HG03095 (cell line): ENCODE data around the gene CRYGA.
A peak's percentile ranks its signal among the peaks of the same experiment; 100 is the strongest.

ENCODE experiments used
- ATAC-seq: cut with Tn5 transposase; IDR thresholded peaks from one replicate; pipeline ENCODE4 v1.9.1; 2021; ENCODE audit warnings: moderate library complexity; ENCODE audit not compliant: unreplicated experiment

CRYGA gene, protein sequence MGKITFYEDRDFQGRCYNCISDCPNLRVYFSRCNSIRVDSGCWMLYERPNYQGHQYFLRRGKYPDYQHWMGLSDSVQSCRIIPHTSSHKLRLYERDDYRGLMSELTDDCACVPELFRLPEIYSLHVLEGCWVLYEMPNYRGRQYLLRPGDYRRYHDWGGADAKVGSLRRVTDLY

DNA sequence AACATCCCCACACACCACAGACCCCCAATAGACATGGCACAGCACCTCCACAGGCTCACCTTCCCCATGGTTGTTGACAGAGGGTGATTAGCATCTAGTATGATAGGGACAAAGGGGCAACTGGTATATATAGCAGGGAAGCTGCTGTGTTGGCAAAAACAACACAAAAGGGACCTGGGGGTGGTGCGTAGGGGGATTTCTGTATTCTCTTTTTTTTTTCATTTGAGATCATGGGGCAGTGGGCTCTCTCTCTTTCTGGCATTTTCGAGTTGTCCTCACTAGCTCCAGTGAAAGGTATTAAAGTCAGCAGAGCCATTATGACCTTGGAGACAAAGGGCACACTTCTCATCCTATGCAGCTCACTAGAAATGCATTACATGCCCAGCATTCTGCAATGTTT lies at the start of gene CRYGA:
Gene CRYGA (minus strand): TSS at position 101 of the 400 bp plus-strand sequence. CDS start 33 bp downstream, at position 68.
- ATAC-seq = no peak

DNA sequence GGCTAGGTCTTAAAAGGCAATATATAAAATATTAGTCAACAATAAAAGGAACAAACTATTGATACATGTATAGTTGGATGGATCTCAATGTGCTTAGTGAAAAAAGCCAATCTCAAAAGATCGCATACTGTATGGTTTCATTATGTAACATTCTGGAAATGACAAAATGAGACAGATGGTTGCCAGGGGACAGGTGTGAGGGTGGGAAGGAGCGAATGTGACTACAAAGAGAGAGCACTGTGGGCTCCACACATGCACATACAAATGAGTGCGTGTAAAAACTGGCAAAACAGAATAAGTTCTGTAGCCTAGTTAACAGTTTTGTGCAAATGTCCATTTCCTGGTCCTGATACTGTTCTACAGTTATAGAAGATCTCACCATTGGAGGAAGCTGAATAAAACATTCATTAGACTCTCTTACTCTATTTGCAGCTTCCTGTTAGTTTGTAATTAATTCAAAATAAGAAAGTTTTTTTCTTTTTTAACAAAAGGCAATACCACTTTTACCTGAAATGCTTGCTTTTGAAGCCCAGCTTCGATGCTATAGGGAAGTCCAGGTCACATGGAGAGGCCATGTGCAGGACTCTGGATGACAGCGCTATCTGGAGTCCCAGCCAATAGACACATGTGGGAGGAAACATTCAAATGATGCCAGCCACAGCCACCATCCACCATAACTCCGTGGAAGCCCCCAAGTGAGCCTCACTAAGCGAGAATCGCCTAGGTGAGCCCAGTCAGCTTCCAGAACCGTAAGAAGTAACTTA lies 47.5 kb upstream of the CRYGA start:
- ATAC-seq = no peak

DNA sequence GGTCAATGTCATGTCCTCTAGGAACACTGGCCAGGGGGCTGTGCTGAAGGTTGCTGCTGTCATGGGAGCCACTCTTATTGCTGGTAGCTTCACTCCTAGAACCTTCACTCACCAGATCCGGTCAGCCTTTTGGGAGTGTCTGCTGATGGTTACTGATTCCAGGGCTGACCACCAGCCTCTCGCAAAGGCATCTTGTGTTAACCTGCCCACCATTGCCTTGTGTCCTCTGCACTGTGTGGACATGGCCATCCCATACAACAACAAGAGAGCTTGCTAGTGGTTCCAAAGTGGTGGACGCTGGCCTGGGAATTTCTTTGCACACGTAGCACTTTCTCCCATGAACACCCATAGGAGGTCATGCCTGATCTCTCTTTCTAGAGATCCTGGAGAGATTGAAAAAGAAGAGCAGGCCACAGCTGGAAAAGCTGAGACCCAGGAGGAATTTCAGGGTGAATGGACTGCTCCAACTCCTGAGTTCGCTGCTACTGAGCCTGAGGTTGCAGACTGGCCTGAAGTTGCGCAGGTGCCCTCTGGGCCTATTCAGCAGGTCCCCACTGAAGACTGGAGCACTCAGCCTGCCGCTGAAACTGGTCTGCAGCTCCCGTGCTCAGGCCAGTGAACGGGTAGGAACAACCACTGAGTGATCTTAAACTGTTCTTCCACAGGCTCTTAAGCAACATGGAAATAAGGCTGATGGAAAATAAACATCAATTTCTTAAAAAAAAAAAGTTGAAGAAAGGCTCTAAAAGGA lies 45.1 kb upstream of the CRYGA start:
- no peak for ATAC-seq

DNA sequence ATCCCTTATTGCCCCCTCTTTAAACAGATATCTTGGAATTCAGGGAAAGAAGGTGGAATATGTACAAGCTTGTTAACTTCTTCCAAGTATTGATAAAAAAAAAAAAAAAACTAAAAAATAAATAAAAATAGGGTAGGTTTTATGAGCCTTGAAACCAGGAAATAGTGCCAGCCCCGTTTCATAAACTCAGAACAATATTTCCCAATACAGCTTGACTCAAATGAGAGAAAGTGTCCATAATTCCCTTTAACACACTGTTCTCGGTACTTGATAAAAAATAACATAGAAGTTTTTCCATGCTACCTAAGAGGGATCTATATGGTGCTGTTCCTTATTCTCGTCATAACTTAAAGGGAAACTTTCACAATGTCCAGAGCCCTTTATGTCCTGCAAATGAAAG lies 44.4 kb upstream of the CRYGA start:
- no peak for ATAC-seq

DNA sequence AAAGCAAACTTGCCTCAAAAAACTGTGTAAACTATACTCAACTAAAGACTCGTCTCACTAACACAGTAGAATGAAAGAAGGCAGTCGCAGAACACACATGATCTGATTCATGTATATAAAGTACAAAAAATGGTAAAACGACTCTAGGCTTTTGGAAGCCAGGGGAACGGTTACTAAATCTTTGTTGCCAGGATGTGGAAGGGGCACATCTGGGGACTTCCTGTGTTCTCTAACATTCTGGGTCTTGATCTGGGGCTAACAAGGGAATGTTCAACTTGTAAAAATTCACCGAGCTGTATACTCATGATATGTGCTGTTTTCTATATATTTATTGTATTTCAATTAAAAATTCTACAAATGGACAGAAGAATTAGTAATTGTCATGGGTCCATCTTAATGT lies 40.8 kb upstream of the CRYGA start:
- no peak for ATAC-seq

DNA sequence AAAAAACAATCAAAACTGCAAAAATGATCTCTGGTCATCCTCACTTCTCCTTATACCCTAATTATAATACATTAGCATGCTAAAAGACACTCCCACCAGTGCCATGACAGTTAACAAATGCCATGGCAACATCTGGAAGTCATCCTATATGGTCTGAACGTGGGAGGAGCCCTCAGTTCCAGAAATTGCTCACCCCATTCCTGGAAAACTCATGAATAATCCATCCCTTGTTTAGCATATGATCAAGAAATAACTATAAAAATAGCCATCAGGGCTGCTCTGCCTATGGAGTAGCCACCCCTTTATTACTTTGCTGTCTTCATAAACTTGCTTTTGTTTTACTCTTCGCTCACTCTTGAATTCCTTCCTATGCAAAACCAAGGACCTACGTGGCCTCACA lies 32.1 kb upstream of the CRYGA start:
- no peak for ATAC-seq

DNA sequence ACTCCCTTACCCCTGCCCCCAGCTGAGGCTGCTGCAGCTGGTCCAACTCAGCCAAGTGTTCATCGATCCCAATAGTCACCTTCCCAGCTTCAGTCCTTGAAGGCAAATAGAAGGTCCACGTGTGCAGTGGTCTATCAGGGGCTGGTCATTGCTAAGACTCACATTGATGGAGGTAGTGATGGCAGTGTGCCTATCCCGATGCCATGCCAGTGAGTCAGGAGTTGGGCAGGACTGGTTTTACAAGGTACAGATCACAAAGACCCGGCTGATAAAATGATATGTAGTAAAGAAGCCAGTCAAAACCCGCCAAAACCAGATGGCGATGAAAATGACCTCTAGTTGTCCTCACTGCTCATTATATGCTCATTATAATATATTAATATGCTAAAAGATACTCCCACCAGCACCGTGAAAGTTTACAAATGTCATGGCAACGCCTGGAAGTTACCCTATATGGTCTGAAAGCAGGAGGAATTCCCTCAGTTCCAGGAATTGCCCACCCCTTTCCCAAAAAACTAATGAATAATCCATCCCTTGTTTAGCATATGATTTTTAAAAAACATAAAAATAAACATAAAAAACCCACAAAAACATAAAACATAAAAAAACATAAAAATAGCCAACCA lies 29.3 kb upstream of the CRYGA start:
- ATAC-seq = no peak

DNA sequence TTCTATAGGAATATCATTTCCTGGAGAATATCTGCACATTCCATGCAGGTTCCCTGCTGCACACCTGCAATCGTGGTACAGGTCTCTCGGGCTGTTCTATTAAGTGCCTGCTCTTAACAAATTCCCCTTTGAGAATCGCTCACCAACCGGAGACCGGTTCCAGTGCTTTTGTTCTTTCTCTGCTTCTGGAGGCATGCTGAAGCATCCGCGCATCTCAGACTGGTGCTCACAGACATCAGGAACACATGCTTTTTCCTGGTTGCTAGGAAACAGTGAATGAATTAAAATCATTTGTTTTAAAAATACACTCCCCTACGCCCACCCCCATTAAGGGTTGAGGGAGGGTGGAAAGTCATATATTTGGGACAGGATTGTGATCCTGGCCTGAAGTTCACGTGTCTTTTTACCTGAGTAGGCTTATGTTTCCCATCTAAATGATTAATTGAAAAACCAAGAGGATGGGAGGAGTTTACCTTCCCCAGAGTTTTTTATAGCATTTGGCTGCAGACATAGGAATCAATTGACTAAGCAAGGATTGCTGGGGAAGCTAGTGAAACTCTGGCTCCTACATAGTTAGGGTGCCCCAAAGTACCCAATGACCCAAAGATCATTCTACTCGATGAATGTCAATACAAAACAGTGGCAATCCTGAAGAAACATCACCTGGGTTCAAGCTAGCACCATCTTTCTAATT lies 26.6 kb upstream of the CRYGA start, which contains the start of gene C2orf80:
Gene C2orf80 (minus strand): TSS at position 221 of the 694 bp plus-strand sequence. CDS start 3,044 bp downstream, outside the sequence.
- ATAC-seq = no peak

DNA sequence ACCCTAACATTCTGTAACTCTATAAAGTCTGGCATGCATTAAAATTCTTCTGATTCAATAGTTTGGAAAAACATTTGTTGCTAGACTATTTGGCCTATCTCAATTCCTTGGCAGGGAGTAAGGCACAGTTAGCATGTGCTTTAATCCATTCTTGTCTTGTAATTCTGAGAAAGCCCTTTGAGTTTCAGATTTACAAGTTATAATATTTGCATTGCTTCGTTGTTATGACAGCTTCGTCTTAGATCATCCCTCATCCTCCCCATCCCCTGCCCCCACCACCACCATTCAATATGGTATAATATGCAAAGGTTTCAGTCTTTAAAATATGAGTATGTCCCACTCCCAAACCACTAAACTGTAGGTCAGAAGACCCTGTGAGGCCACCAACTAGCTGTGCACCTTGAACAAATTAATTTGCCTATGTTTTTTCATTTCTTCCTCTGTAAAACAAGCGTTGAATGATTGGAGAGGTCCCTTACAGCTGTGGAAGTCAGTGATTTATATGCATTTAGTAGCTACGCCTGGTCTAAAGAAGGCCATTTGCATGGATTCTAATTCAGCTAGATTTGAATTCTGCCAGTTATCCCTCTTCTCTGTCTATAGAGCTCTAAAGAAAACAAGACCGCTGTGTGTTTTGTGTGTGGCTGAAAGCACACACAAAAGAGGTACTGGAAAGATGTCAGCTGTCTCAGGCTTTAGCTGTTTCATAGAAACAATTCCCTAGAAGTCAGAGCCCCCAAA lies 25.9 kb upstream of the CRYGA start:
- no peak for ATAC-seq

DNA sequence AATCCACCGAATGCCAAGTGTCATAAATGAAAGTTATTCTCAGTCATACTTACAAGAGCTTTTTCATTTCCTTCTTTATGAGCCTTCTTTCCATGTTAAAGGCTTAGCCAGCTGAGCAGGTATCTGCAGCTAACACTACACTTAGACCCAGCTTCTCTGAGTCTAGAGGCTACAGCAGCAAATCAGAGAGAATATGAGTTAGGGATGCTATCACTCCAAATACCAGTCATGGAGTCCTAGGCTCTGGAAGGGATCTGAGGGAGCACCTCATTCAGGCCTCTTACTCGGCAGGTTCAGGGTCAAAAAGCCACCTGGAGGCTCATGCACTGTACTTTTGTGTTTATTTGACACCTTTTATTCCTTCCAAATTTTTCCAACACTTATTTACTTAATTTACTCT lies 23.5 kb upstream of the CRYGA start:
- ATAC-seq = no peak

DNA sequence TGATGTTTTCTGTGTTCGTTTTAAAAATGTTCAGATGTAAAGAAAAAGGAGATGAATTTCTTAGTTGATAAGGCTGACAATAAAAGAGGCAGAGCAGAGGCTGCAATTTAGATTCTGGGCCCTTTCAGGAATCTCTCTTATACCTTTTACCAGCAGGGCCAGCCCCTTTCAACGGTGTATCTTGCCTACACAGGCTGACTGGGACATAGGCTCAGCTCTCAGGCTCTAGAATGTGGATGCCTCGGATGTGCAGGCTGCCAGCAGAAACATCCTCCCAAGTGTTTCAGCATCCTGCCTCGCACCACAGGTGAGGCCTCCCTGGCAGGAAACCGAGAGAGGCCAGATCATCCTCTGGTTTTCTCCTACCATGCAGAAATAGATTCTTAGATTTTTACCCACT lies 23.1 kb upstream of the CRYGA start:
- ATAC-seq = no peak

DNA sequence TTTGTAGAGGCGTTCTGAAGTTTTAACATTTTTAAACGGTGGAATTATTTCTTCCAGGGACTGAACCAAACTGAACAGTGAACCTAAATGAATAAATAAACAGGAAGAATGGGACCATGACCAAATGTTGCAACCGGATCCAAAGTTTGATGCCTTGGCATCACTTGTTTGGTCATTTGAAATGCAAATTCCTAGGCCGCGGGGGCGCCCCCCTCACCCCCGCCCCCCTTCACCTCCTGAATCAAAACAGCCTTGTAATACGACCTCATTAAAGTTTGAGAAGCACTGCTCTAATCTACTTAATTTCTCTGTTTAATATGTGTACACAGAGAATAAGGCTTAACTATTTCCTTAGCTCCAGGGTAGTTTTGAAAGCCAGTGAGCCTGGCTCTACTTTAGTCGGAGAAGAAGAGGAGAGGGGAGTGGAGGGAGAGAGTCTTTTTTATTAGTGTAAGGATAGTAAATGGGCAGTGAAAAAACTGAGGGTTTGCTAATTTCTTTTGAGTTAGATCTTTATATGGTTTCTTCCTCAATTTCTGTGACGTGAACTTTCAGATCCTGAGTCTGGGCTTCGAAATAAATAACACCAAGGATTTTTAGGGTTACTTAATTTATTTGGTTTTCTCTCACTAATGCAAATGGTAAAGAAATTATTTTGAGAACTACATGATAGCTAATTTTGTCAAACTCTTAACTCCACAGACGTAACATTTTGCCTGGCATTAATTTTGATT lies 20.8 kb upstream of the CRYGA start:
- ATAC-seq = no peak

DNA sequence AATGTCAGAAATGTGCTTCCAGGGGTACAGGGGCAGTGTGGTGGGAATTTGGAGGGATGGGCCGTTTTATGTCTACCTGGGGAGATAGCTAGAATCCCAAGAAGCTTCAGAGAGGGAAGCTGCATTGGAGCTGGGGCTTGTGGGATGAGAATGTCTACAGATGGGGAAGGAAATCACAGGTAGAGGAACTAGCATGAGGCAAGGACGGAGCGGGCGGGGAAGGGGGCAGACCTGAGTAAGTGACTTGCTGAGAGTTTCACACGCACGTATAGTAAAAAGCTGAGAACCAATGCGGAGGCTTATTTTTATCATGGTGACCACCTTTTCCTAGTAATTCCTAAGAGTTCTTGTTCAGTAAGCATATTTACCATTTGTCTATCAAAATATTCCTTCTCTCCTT lies 20.1 kb upstream of the CRYGA start:
- ATAC-seq = no peak

DNA sequence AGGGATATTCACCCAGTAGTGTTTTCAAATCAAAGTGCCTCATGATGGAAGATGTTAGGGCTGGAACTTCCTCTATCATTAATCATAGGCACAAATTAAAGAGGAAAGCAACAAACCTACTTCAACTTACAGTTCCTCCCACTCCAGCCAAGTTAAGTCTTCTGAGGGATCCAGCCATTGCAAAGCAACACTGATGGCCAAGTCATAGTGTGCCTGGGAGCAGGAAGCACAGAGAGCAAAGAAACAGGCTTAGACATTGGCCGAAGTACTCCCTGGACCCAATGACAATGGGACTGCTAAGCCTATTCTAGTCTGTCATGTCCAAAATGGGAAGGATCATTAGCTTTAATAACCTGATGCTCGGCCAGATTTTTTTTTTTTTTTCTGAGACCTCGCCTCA lies 19.4 kb upstream of the CRYGA start:
- no peak for ATAC-seq

DNA sequence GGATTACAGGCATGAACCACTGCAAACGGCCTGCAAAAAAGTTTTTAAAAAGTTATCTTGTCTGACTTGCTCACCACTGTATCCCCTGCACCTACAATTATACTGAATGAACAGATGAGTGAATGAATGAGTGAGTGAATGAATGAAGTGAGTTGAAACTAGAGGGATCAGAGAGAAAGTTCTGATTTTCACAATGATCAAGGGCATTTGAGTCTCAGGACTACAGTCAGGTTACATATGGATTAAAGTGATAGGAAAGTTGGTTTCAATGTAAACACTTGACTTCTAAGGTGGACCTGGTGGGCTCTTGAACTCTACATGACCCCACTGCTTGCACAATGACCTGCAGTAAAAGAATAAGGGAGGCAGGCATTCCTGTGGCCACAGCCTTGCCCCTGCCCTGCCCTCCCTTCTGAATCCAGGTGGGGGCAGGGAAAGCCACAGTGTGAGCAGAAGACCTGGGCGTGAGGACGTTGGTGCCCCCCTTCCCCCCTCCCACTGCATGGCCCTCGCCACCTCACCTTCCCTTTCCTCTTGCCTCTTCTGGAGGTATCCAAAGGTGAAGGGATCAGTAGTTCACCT lies 15.7 kb upstream of the CRYGA start:
- no peak for ATAC-seq

DNA sequence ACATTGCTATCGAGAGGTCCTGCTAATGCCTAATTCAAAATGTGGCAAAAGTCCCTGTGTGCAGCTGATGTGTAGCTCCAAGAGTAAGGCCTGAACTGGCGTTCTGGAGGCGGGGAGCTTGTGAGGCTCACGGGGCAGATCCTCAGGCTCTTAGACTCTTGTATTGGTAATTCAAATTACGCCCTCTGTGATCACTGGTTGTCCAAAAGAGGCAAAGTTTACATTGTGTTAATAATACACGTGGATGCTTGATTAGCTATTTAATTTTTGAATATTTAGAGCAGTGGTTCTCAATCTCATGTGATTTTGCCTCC lies 12.4 kb upstream of the CRYGA start:
- no peak for ATAC-seq

DNA sequence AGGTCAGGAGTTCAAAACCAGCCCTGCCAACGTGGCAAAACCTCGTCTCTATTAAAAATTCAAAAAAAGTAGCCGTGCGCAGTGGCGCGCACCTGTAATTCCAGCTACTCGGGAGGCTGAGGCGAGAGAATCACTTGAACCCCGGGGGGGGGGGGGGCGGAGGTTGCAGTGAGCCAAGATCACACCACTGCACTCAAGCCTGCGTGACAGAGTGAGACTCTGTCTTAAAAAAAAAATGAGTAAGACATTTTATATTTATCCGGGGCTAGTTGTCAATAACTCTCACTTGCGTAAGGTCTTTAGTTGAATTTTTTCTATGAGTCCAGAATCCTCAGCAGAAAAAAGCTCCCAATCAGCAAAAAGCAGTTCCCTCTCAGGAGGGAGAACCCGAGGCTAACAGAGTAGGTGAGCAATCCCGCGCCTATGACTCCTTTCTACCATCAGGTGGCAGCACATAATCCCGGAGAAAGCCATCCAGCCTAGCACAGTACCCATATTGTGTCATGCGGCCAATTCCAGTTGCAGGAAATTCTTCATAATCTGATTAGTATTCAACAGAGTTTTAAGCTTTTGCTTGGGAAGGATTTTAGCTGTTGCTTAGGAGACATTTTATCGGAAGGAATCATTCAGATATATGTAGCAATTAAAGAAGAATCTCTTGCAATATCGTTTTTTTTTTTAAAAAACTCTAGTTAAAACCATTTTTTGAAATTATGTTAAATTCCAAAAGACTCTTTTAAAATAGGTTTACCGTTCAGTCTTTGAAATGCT lies 11.9 kb upstream of the CRYGA start:
- ATAC-seq = peak; percentile 98

DNA sequence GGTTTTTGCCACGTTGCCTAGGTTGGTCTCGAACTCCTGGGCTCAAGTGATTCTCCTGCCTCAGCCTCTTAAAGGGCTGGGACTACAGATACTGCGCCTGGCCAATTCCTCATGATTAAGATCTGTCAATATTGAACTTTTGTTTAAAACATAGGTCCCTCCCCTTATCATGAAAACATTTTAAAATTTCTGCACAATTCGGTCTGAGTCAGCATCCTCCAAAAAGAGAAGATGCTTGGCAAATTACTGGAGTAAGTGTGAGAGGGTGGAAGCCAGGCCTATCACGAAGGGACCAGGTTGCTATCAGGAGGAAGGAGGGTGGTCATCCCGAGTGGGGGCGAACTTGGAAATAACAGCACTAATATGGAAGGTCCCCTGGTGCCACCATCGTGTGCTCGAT lies 10.8 kb upstream of the CRYGA start:
- no peak for ATAC-seq

DNA sequence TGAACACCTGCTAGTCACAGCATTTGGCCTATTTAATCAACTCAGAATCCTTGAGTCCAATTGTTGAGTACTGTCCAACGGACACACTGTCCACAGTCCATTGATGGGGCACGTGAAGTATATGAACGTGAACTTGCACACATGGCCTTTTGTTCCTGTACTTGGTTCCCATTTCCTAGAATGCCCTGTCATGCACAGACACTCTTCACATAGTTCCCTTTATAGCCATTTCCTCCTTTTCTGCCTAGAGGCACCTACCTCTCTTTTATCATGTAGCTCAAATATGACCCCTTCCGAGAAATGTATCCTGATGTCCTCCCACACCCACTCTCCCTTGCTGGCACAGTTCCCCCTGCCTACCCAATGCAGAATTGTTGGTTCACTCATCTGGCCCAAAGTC lies 8.7 kb upstream of the CRYGA start:
- ATAC-seq = no peak
